Endothelial cell of umbilical vein (primary cell): ENCODE measurements around the gene ZKSCAN1. TPM values are rescaled to one million over a fixed set of nuclear protein-coding genes. Genes with fewer than 3 reads are reported as not detected.

Source experiments
- BruUV-seq: library from RNA; stranded (reverse); fragments of 400-500 nt; replicated peaks from 2 replicates; lab custom pipeline; 2021; lab: Mats Ljungman, UMichigan
- CTCF ChIA-PET: fragments of 300-600, 350-600 bp; sonication (Branson Sonifier 250); formaldehyde crosslinking; loops from one replicate; lab custom pipeline; 2021; ENCODE audit warnings: antibody characterized with exemption, inconsistent platforms; lab: Charles Lee
- POLR2A ChIA-PET: fragments of 300-600, 350-600 bp; sonication (Branson Sonifier 250); formaldehyde crosslinking; loops from one replicate; lab custom pipeline; 2021; ENCODE audit warnings: antibody characterized with exemption, inconsistent platforms; lab: Charles Lee
- DNase-seq: peaks from one replicate; pipeline ENCODE4 v3.0.0-alpha.2; 2011; ENCODE audit warnings: low read depth, low spot score
- FAIRE-seq: peaks from 2 replicates; lab custom pipeline; 2011; peaks lifted over from hg19 to GRCh38; lab: Jason Lieb, UNC
- H2AFZ ChIP-seq: 2 replicates; pipeline ENCODE4 v1.6.0; 2012; ENCODE audit warnings: low read depth, low read length, control low read depth, inconsistent platforms
- H3K27ac ChIP-seq: 2 replicates; pipeline ENCODE4 v1.5.1; 2011; ENCODE audit warnings: low read depth, mild to moderate bottlenecking, control low read depth, low read length, moderate library complexity; ENCODE audit not compliant: insufficient read depth
- H3K27me3 ChIP-seq, 2 experiments: 2 replicates each; pipeline versions ENCODE4 v1.6.0 to v1.6.1; 2011; ENCODE audit warnings: low read length in 2 of 2, mixed read lengths in 1 of 2; ENCODE audit not compliant: control insufficient read depth in 2 of 2, insufficient read depth in 2 of 2
- H3K36me3 ChIP-seq, 2 experiments: 2 replicates in 1 of 2; 3 replicates in 1 of 2; pipeline ENCODE4 v1.5.1; 2011; ENCODE audit warnings: low read length in 2 of 2, mild to moderate bottlenecking in 1 of 2, moderate library complexity in 1 of 2; ENCODE audit not compliant: control insufficient read depth in 2 of 2, insufficient read depth in 2 of 2; ENCODE audit errors: extremely low read depth in 1 of 2
- H3K4me1 ChIP-seq: 3 replicates; pipeline ENCODE4 v1.5.1; 2011; ENCODE audit warnings: mild to moderate bottlenecking, low read length; ENCODE audit not compliant: control insufficient read depth, insufficient read depth; ENCODE audit errors: extremely low read depth
- H3K4me2 ChIP-seq: 2 replicates; pipeline ENCODE4 v1.6.1; 2011; ENCODE audit warnings: low read length, control low read depth, mixed read lengths; ENCODE audit not compliant: insufficient read depth
- H3K4me3 ChIP-seq, 3 experiments: fragments of 200-600 bp in 1 of 3; sonication (generic), shearing (Covaris generic) in 1 of 3; replicated peaks in 1 of 3; 2 replicates each; pipeline ENCODE4 v1.5.1; 2011 to 2016; ENCODE audit warnings: control low read depth in 3 of 3, low read length in 3 of 3, mild to moderate bottlenecking in 2 of 3, inconsistent platforms in 1 of 3, low read depth in 1 of 3, moderate library complexity in 1 of 3; ENCODE audit not compliant: insufficient read depth in 1 of 3
- H3K79me2 ChIP-seq: 2 replicates; pipeline ENCODE4 v1.6.0; 2012; ENCODE audit warnings: low read length, inconsistent platforms; ENCODE audit not compliant: control insufficient read depth, insufficient read depth
- H3K9ac ChIP-seq: replicated peaks from 2 replicates; pipeline ENCODE3; 2011; ENCODE audit warnings: low read length, control low read depth; ENCODE audit not compliant: insufficient read depth; ENCODE audit errors: extremely low read depth
- H3K9me1 ChIP-seq: replicated peaks from 3 replicates; pipeline ENCODE4 v1.6.0; 2011; ENCODE audit warnings: mild to moderate bottlenecking, low read length; ENCODE audit not compliant: control insufficient read depth, insufficient read depth; ENCODE audit errors: extremely low read depth
- H3K9me3 ChIP-seq: replicated peaks from 2 replicates; pipeline ENCODE4 v1.5.1; 2012; ENCODE audit warnings: low read length, inconsistent platforms; ENCODE audit not compliant: control insufficient read depth, insufficient read depth
- H4K20me1 ChIP-seq: replicated peaks from 2 replicates; pipeline ENCODE3; 2011; ENCODE audit warnings: mild to moderate bottlenecking, low read length; ENCODE audit not compliant: control insufficient read depth, insufficient read depth; ENCODE audit errors: extremely low read depth
- CTCF ChIP-seq, 2 donors: IDR thresholded peaks; 1 replicate in 1 of 2; 2 replicates in 1 of 2; pipeline ENCODE4 v1.5.1; 2011; ENCODE audit warnings: low read length in 2 of 2, mild to moderate bottlenecking in 2 of 2, moderate library complexity in 2 of 2, control low read depth in 1 of 2, inconsistent platforms in 1 of 2, low read depth in 1 of 2; ENCODE audit not compliant: insufficient read depth in 1 of 2; ENCODE audit errors: extremely low read depth in 1 of 2
- EZH2 ChIP-seq: IDR thresholded peaks from 2 replicates; pipeline ENCODE4 v1.6.1; 2012; ENCODE audit warnings: borderline replicate concordance, low read depth, mild to moderate bottlenecking, moderate library complexity, low read length, inconsistent platforms; ENCODE audit not compliant: severe bottlenecking
- FOS ChIP-seq: IDR thresholded peaks from 2 replicates; pipeline ENCODE4 v1.6.1; 2011; ENCODE audit warnings: mild to moderate bottlenecking, low read length, moderate library complexity, borderline replicate concordance; ENCODE audit not compliant: insufficient read depth
- JUN ChIP-seq: IDR thresholded peaks from 2 replicates; pipeline ENCODE4 v1.6.1; 2011; ENCODE audit warnings: borderline replicate concordance, low read depth; ENCODE audit not compliant: insufficient read length, insufficient read depth
- dilution Hi-C: fragments of 300-500 bp; cut with MboI; formaldehyde crosslinking; loops from one replicate; pipeline ENCODE4 v1.15.0; 2019; ENCODE audit warnings: low sequenced_read_pairs; ENCODE audit not compliant: extremely low pct_ligation_motif_present
- intact Hi-C: fragments of 100-400 bp; cut with micrococcal nuclease; formaldehyde crosslinking; loops from one replicate; pipeline ENCODE4 v1.10.0; 2022
- polyA plus RNA-seq, 4 experiments: library from polyadenylated mRNA; depleted of rRNA in 3 of 4; stranded (reverse) in 3 of 4; unstranded in 1 of 4; fragments of >200 nt; gene quantifications; 2 replicates each; pipeline versions ENCODE4 v1.2.1 to v1.2.3, GENCODE V29; 2011 to 2012; ENCODE audit warnings: missing spikeins in 1 of 4
- total RNA-seq: library from RNA; stranded (reverse); gene quantifications from 2 replicates; pipeline ENCODE4 v1.2.3, GENCODE V29; 2021

ZKSCAN1 gene
- total and polyA plus RNA-seq, 2 donors (not counting 3 experiments of a cell fraction or from before 2014, with no cell fraction given), result 12.3 to 57.8 TPM

- Histone ChIP-seq H3K9ac (peak overlapping the region; percentile 90), H3K79me2 (peaks cover 19% of the 10 kb centered on the region), H3K4me1 (peaks cover 39% of the 10 kb centered on the region), H3K9me1 (no peaks in the 10 kb centered on the region), H3K36me3 (peaks cover 21 to 26% of the 10 kb centered on the region in 2 experiments), H3K9me3 (no peaks in the 10 kb centered on the region), H3K4me2 (peak overlapping the region; percentile 53), H4K20me1 (no peaks in the 10 kb centered on the region), H3K27me3 (no peaks in the 10 kb centered on the region), H3K27ac (peak overlapping the region; percentile 94), H2AFZ (no peak overlapping the region), H3K4me3 (peak overlapping the region; percentile 62 to 74 (median 68))
- no TSS peak for BruUV-seq
- DNase-seq (no peak), FAIRE-seq (peak; percentile 38)
- no peak for TF ChIP-seq EZH2
- TF ChIP-seq FOS, result no peak
- TF ChIP-seq CTCF (IDR thresholded peaks at IDR 0.05; ENCODE audit: extremely low read depth in 1 of 2, insufficient read depth in 1 of 2, low read depth in 1 of 2, low read length in 2 of 2), result no peak
- no peak for TF ChIP-seq JUN
- intact Hi-C loops (loop anchor here (10.0 kb wide), 1 partner anchor 175 kb away; the partner anchor contains the start of gene TRIM4), dilution Hi-C loops (no loop called here)
- ChIA-PET POLR2A (interaction anchor here (1.0 to 1.9 kb wide), 3 partner anchors 9 to 12 kb away, joined by 3 to 6 read pairs (median 4); partner anchors contain the start of genes AP4M1 and MCM7), CTCF (interaction anchor here (0.5 to 2.9 kb wide), 4 partner anchors 9 to 13 kb away, joined by 3 to 18 read pairs (median 4); partner anchors contain the start of genes AP4M1 and MCM7)
Observed at GRCh38 chr7:100089458-100090196, 74.2 kb downstream of the ZKSCAN1 start.
